Neutrophil (primary cell): Measurements from ENCODE around the gene POLN.

Experiments
- H3K27ac ChIP-seq: fragments of 200-600 bp; sonication (generic); 2 replicates; pipeline ENCODE4 v1.5.1; 2016; ENCODE audit warnings: mild to moderate bottlenecking, moderate library complexity
- H3K27me3 ChIP-seq: fragments of 200-600 bp; sonication (generic); 2 replicates; pipeline ENCODE4 v1.6.0; 2016; ENCODE audit warnings: mild to moderate bottlenecking
- H3K36me3 ChIP-seq: fragments of 200-600 bp; sonication (generic); 2 replicates; pipeline ENCODE4 v1.5.1; 2017
- H3K4me1 ChIP-seq, 2 experiments: fragments of 200-600 bp in 1 of 2; sonication (generic) in 1 of 2; 1 replicate in 1 of 2; 2 replicates in 1 of 2; pipeline versions ENCODE4 v1.5.1 to v1.6.1; 2013 to 2016; ENCODE audit warnings: low read depth in 1 of 2, low read length in 1 of 2, mild to moderate bottlenecking in 1 of 2, moderate library complexity in 1 of 2; ENCODE audit not compliant: control insufficient read depth in 1 of 2, insufficient read depth in 1 of 2
- H3K4me3 ChIP-seq, 2 experiments: fragments of 200-600 bp in 1 of 2; sonication (generic) in 1 of 2; 1 replicate in 1 of 2; 2 replicates in 1 of 2; pipeline ENCODE4 v1.5.1; 2013 to 2016; ENCODE audit warnings: low read depth in 1 of 2, low read length in 1 of 2, mild to moderate bottlenecking in 1 of 2, moderate library complexity in 1 of 2
- H3K9me3 ChIP-seq: fragments of 200-600 bp; sonication (generic); 2 replicates; pipeline ENCODE4 v1.5.1; 2016
- CTCF ChIP-seq: fragments of 200-600 bp; sonication (generic); IDR thresholded peaks from 2 replicates; pipeline ENCODE4 v1.5.1; 2016; ENCODE audit warnings: antibody characterized with exemption

Gene POLN

GRCh38 chr4:2093265-2093664 lies 148.7 kb downstream of the POLN start:
- H3K36me3 ChIP-seq, result no peaks in the 10 kb centered on the region
- H3K4me3 ChIP-seq, result no peak overlapping the region
- no peaks in the 10 kb centered on the region for H3K4me1 ChIP-seq
- TF ChIP-seq CTCF, result no peak
- no peaks in the 10 kb centered on the region for H3K9me3 ChIP-seq
- H3K27ac ChIP-seq, result no peak overlapping the region
- peaks cover 26% of the 10 kb centered on the region for H3K27me3 ChIP-seq

- H3K4me1 ChIP-seq, result no peaks in the 10 kb centered on the region
- no peaks in the 10 kb centered on the region for H3K36me3 ChIP-seq
- H3K9me3 ChIP-seq, result no peaks in the 10 kb centered on the region
- no peak overlapping the region for H3K27ac ChIP-seq
- peaks cover 29% of the 10 kb centered on the region for H3K27me3 ChIP-seq
- no peak overlapping the region for H3K4me3 ChIP-seq
- no peak for TF ChIP-seq CTCF
These were observed 149.3 kb downstream of the POLN start for GRCh38 chr4:2092669-2093053.

- no peaks in the 10 kb centered on the region for H3K36me3 ChIP-seq
- no peaks in the 10 kb centered on the region for H3K9me3 ChIP-seq
- no peaks in the 10 kb centered on the region for H3K4me1 ChIP-seq
- peaks cover 32% of the 10 kb centered on the region for H3K27me3 ChIP-seq
- no peak overlapping the region for H3K4me3 ChIP-seq
- TF ChIP-seq CTCF, result no peak
- H3K27ac ChIP-seq, result no peak overlapping the region
These were observed 149.8 kb downstream of the POLN start for GRCh38 chr4:2091990-2092668.

DNA sequence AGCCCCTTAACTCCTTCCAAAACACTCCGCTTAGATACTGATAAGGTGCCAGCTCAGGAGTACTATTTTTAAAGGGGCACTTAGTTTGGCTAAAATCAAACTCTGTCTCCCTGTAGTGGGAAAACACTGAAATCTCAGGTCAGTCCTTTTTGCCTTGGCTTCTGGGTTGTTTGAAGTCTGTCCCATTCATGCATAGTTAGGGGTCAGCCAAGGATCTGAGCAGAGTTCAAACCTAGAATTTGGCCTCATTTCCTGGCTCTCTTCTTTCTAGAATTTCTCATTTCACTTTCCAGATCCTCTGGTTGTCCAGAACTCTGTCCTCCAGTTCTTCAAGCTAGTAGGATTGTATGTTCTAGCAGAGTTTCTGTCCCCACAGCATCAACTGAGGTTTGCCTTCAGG lies 151.3 kb downstream of the POLN start:
- TF ChIP-seq CTCF, result no peak
- H3K27me3 ChIP-seq, result peaks cover 38% of the 10 kb centered on the region
- no peaks in the 10 kb centered on the region for H3K9me3 ChIP-seq
- no peaks in the 10 kb centered on the region for H3K4me1 ChIP-seq
- H3K36me3 ChIP-seq, result no peaks in the 10 kb centered on the region
- no peak overlapping the region for H3K27ac ChIP-seq
- H3K4me3 ChIP-seq, result no peak overlapping the region

DNA sequence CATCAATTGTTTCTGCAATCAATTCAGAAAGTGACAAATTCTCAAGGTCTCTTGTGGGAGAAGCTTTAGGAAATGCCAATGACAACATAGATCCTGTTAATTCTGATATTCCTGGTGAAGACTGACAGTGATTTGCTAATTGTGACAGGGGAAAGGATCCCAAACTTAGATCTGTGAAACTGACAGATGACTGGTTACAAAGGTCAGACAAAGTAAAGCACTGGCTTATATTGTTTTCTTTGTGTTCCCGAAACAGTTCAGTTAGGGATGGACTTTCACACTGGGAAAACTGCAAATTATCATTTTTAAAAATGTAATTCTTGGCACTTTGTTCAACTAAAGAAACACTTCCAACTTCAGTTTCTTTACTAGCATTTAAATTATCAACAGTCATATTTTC lies 152.7 kb downstream of the POLN start:
- Histone ChIP-seq H3K27ac (no peak overlapping the region), H3K36me3 (no peaks in the 10 kb centered on the region), H3K4me1 (no peaks in the 10 kb centered on the region), H3K4me3 (no peak overlapping the region), H3K9me3 (no peaks in the 10 kb centered on the region), H3K27me3 (peaks cover 38% of the 10 kb centered on the region)
- TF ChIP-seq CTCF, result no peak

- no peak overlapping the region for H3K4me3 ChIP-seq
- H3K4me1 ChIP-seq, result no peaks in the 10 kb centered on the region
- no peaks in the 10 kb centered on the region for H3K36me3 ChIP-seq
- H3K27ac ChIP-seq, result no peak overlapping the region
- no peak for TF ChIP-seq CTCF
- peaks cover 38% of the 10 kb centered on the region for H3K27me3 ChIP-seq
- H3K9me3 ChIP-seq, result no peaks in the 10 kb centered on the region
These were observed 154.8 kb downstream of the POLN start for GRCh38 chr4:2087170-2087569.
